NT2/D1 (cell line): ENCODE measurements around the gene ERI3.
A peak's percentile ranks its signal among the peaks of the same experiment; 100 is the strongest.

Experiments used
- SUZ12 ChIP-seq: IDR thresholded peaks from 2 replicates; pipeline ENCODE4 v1.6.1; 2011; ENCODE audit not compliant: insufficient read length, insufficient read depth; ENCODE audit errors: extremely low read depth
- YY1 ChIP-seq: IDR thresholded peaks from 2 replicates; pipeline ENCODE4 v1.6.1; 2011; ENCODE audit not compliant: insufficient read length, insufficient read depth
- ZNF274 ChIP-seq: IDR thresholded peaks from 2 replicates; pipeline ENCODE4 v1.6.1; 2011; ENCODE audit warnings: mild to moderate bottlenecking, low read depth, low read length

DNA sequence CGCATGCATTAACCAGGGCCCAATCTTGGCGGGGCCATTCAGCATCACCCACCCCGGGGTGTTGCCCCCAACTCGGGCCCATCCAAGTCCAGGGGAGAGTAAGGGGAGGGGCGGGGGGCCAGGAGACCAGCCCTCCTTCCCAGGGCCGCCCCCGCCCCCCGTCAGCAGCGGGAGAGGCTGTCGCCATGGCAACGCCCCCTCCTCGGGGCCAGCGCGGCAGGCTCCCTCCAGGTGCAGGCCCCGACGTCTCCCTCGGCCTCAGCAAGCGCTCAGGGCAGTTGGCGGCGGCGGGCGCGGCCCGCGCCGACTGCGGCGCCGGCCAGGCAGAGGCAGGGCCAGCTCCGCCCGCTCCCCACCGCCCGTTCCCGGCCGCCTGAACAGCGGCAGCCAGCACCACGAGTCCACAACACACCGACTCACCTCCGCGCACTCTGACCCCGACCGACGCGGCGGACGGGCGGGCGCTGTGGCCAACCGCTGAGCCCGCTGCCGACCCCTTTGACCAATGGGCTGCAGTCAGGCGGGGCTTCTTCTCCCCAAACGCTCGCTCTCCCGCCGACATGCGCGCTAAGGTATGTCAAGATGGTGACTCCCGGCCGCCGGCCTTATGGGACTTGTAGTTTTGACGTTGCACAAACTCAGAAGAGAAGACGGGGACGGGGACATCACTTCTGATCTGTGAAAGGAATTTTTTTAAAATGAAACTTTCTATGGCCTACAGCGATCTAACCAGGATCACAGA lies at the start of gene ERI3:
- TF ChIP-seq ZNF274 (no peak), YY1 (peak; percentile 85), SUZ12 (no peak)
